ENCODE measurements around the gene LRRTM4.

GRCh38 chr2:76862901-76863300 lies 659.3 kb downstream of the LRRTM4 start:
- no peak for TF ChIP-seq POLR2A (IDR thresholded peaks at IDR 0.05)
- TF ChIP-seq CTCF (IDR thresholded peaks at IDR 0.05 in 4 of 5, conservative IDR thresholded peaks at IDR 0.05 in 1 of 5) = no peak

All from gastrocnemius medialis (tissue), 4 donors.